ENCODE results near the gene TBC1D22A.
A peak's percentile ranks its signal among the peaks of the same experiment; 100 is the strongest.

TBC1D22A gene

DNA sequence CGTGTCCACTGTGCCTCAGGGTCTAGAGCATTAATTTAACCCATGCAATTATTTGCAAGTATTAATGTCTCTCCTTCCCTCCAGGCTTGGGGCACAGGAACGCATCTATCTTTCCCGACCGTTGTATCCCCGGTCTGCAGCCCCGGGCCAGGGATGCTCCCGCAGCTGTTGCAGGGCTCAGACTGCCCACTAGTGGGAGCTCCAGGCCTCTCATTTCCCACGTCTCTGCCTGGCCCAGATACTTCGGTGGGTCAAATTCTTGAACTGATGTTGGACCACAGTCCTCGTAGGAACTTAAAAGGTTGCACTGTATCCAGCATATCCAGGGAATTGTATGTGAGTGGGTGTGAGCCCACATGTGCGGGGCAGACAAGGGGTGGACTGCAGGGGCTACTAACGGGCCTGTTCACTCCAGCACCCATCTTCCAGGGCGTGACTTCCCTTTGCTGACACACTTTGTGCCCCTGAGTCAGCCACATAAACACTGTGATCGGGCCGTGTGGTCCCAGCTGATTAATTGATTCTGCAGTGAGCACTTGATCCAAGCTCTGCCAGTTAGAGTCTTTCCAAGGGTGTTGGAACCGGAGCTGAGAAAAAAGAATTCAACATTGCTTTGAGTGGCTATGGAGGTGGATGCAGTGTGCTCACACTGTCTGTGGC is 451.3 kb downstream of the TBC1D22A start:
- no peak for DNase-seq

DNA sequence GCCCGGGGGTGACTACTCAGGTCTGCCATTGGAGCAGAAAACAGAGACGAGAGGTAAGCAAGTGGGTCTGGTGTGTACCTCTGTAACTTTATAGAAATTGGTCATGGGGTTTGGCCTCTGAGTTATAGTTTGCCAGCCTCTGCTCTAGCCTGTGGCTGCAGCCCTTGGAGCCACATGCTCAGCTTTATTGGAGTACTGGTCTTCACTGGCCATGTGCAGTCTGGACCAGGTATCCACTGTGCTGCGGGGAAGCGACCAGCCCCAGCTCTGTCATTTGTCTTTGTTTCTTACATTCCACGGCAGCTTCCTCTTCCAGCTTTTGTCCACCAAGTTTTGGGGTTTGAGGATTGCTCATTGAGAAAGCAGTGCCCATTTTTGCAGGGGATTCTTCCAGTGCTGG is 453.4 kb downstream of the TBC1D22A start:
- no peak for DNase-seq

DNA sequence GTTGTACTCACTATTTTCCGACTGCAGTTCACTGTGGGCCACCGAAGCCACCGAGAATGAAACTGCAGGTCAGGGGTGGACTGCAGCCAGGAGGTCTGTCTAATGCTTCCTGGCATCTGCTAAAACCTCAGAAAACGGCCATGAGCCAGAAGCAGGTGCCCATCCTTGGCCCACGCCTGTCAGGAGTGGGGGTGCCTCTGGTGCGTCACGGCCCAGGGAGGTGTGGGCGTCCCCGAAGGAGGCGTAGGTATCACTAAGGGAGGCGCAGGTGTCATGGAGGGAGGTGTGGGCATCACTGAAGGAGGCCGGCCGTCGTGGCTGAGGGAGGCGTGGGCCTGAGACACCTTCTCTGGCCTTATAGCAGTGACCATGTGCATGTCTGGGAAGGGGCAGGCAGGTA is 456.2 kb downstream of the TBC1D22A start:
- no peak for DNase-seq

DNA sequence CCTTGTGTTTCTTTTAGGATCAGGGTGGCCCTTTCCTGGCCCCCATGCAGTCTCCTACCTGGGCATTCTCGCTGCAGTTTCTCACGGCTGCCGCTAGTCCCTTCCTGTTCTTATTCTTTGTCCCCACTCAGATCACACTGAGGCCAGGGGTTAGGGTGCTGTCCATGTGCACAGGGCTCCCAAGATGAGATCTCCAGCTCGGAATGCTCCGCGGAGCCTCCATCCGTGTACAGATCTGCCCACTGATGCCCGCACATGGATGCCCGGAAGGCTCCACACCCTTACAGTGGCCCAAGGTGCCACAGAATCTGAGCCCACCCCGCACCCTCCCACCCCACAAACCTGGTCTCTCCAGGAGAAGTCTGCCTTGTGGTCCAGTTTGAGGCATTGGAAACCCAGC is 457.3 kb downstream of the TBC1D22A start:
- DNase-seq: no peak

DNA sequence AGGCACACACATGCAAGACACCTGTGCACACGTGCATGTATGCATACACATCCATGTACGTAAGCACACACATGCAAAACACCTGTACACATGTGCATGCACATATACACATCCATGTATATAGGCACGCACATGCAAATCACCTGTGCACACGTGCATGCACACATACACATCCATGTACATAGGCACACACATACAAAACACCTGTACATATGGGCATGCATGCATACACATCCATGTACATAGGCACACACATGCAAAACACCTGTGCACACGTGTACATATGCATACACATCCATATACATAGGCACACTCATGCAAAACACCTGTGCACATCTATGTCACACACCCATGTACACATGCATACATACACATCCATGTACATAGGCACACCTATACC is 458.3 kb downstream of the TBC1D22A start:
- DNase-seq: no peak

DNA sequence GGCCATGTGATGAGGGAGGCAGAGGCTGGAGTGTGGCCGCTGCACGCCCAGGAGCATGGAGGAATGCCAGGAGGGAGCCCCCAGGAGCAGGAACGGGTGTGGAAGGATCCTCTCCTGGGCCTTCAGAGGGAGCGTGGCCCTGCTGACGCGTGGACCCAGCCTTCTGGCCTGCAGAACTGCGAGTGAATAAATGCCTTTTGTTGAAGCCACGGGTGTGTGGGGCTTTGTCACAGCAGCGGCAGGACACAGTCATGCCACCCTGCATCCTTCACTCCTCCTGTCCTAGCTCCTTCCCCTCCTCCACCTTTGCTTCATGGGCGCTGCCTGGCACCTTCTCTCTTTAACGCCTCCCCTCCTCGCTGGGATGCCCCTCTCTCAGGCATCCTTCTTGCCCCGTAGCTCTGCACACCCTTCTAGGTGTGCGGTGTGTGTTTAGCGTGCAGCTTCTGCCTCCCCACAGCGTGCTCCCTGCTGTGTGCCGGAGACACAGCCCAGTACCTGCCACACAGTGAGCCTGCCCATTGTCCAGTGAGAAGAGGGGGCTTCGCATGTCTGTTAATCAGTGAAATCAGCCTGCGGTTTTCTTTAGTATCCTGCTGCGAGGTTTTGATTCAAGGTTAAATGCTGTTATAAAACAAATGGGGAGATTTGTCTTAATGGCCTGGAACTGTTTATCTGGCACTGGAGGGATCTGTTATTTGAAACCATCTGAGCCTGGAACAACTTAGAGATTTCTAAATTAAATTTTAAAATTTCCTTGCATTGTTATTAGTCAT is 459.6 kb downstream of the TBC1D22A start:
- DNase-seq: peak in 1 of 2 experiments; percentile 47

Measured in NCI-H2081 (cell line).